ENCODE results near the gene MARCOL.

GRCh38 chr5:148248894-148249293, 10.6 kb downstream of the MARCOL start:
- TF ChIP-seq, protein P1, sequence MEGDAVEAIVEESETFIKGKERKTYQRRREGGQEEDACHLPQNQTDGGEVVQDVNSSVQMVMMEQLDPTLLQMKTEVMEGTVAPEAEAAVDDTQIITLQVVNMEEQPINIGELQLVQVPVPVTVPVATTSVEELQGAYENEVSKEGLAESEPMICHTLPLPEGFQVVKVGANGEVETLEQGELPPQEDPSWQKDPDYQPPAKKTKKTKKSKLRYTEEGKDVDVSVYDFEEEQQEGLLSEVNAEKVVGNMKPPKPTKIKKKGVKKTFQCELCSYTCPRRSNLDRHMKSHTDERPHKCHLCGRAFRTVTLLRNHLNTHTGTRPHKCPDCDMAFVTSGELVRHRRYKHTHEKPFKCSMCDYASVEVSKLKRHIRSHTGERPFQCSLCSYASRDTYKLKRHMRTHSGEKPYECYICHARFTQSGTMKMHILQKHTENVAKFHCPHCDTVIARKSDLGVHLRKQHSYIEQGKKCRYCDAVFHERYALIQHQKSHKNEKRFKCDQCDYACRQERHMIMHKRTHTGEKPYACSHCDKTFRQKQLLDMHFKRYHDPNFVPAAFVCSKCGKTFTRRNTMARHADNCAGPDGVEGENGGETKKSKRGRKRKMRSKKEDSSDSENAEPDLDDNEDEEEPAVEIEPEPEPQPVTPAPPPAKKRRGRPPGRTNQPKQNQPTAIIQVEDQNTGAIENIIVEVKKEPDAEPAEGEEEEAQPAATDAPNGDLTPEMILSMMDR (IDR thresholded peaks at IDR 0.05), result no peak
- TF ChIP-seq POLR2AphosphoS5 (IDR thresholded peaks at IDR 0.05; ENCODE audit: insufficient read depth in 1 of 2, low read depth in 1 of 2) (no peak), POLR2A (IDR thresholded peaks at IDR 0.05) (no peak)
